PC-3 (cell line): Measurements from ENCODE around the gene TMEM169.

Experiments used
- EZH2 ChIP-seq: fragments of 300-600 bp; sonication (generic); IDR thresholded peaks from one replicate; pipeline ENCODE4 v1.6.1; 2017; ENCODE audit warnings: antibody characterized with exemption, mild to moderate bottlenecking, low read length; ENCODE audit not compliant: unreplicated experiment
- TF ChIP-seq, protein P1 (sequence below): fragments of 300-600 bp; sonication (generic); conservative IDR thresholded peaks from 2 replicates; pipeline ENCODE4 v1.5.1; 2017; ENCODE audit warnings: antibody characterized with exemption, low read depth, mild to moderate bottlenecking, low read length

DNA sequence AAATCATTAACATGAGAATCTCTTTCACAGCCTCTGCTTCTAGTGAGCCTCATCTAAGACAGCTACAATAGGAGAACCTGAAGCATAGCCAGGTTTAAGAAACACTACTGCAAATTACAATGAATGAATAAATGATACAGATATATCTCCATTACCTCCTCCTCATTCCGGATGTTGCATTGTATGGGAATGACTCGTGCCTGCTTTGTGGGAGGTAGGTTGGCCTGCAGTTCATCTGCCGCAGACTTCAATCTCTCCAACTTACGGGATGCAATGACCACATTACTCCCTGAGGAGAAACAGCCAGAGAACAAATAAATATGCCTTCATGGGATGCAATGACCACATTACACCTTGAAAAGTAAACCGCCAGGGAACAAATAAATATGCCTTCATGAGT lies 15.5 kb upstream of the TMEM169 start:
- TF ChIP-seq, protein P1, sequence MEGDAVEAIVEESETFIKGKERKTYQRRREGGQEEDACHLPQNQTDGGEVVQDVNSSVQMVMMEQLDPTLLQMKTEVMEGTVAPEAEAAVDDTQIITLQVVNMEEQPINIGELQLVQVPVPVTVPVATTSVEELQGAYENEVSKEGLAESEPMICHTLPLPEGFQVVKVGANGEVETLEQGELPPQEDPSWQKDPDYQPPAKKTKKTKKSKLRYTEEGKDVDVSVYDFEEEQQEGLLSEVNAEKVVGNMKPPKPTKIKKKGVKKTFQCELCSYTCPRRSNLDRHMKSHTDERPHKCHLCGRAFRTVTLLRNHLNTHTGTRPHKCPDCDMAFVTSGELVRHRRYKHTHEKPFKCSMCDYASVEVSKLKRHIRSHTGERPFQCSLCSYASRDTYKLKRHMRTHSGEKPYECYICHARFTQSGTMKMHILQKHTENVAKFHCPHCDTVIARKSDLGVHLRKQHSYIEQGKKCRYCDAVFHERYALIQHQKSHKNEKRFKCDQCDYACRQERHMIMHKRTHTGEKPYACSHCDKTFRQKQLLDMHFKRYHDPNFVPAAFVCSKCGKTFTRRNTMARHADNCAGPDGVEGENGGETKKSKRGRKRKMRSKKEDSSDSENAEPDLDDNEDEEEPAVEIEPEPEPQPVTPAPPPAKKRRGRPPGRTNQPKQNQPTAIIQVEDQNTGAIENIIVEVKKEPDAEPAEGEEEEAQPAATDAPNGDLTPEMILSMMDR, result no peak
- no peak for TF ChIP-seq EZH2
